Activated CD8-positive, alpha-beta memory T cell treated with anti-CD3 and anti-CD28 coated beads, Interleukin-2, amount 50 U/mL, for 4 hours (primary cell): ENCODE results near the gene UBASH3A.
A peak's percentile ranks its signal among the peaks of the same experiment; 100 is the strongest.

Source experiments
- DNase-seq: peaks from one replicate; pipeline ENCODE4 v3.0.0-alpha.2; 2020

The UBASH3A gene

GRCh38 chr21:42374864-42375499 is 28.7 kb upstream of the UBASH3A start:
- no peak for DNase-seq

GRCh38 chr21:42375506-42375905 is 28.2 kb upstream of the UBASH3A start:
- DNase-seq: no peak

- DNase-seq: no peak
Measured at GRCh38 chr21:42375966-42376337, 27.8 kb upstream of the UBASH3A start.

GRCh38 chr21:42376338-42376982 is 27.2 kb upstream of the UBASH3A start:
- DNase-seq: no peak

- no peak for DNase-seq
Measured at GRCh38 chr21:42377211-42377950, 26.3 kb upstream of the UBASH3A start.

- DNase-seq: no peak
Measured at GRCh38 chr21:42377951-42378340, 25.8 kb upstream of the UBASH3A start.

- no peak for DNase-seq
Measured at GRCh38 chr21:42378418-42378817, 25.3 kb upstream of the UBASH3A start.

DNA sequence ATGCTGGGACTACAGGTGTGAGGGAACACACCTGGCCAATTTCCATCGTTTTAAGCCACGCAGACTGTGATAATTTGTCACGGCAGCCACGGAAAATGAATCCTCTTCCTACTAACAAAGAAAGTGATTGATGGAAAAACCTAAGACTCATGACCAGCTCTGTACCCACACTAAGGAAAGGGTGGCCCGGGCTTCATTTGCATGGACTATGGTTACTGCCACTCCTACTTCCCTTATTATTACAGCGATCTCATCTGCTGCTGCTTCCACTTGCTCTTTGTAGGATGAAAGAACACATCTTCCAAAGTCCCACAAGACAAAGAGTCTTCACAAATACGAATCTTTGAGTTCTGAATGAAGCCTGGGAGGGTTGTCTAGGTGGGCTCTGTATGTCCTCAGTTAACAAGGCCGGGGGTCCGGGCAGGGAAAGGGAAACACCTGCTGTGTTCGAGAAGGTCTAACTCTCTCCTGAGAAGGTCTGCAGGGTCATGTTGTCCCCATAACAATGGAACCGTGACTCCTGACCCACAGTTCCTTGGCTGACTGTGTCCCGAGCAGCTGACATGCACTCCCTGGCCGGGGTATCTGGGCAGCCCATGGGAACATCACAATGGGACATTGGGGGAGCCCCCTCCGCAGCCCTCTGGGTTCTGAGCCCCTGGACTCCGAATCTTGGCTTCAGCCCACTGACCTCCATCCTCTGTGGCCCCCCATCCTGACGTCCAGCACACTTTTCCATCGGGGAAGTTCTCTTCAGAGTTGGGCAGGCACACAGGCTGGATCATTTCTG is 24.1 kb upstream of the UBASH3A start:
- no peak for DNase-seq

GRCh38 chr21:42381347-42381984 is 22.2 kb upstream of the UBASH3A start:
- peak; percentile 55 for DNase-seq

GRCh38 chr21:42382915-42383314 is 20.8 kb upstream of the UBASH3A start:
- no peak for DNase-seq

DNA sequence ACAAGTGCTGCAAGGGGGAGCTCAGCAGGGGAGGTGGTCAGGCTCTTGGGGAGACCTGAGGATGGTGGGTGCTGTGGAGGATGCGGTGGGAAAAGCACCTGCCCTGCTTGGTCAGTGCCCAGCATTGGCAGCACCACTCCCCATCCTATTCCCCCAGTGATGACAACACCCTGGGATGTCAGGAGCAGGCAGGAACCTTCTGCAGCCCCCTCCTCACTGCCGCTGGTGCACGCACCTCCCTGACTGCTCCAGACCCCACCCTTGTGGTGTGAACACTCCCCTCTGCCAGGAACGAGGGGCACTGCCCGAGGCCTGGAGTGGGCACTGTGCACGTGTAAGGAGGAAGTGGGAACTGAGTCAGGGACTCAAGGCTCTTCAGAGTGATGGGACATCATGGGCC is 20.4 kb upstream of the UBASH3A start:
- no peak for DNase-seq

- DNase-seq: no peak
Measured at GRCh38 chr21:42384156-42384945, 19.4 kb upstream of the UBASH3A start.

DNA sequence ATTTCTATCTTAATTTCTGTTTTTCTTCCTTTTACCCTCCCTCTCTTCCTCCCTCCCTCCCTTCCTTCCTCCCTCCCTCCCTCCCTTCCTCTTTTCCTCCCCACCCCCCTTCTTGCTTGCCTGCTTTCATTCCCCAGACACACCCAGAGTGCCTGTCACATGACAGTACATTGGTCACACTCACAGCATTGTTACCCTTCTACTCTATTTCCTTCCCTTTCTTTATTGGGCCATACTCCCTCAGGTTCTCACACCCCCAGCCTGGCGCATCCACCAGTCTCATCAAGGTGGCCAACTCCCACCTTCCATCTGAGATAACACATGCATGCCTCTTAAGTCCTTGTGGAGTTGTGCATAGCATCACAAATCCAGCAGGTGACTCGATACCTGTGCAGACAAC is 18.7 kb upstream of the UBASH3A start:
- no peak for DNase-seq

GRCh38 chr21:42385619-42386018 is 18.1 kb upstream of the UBASH3A start:
- no peak for DNase-seq

DNA sequence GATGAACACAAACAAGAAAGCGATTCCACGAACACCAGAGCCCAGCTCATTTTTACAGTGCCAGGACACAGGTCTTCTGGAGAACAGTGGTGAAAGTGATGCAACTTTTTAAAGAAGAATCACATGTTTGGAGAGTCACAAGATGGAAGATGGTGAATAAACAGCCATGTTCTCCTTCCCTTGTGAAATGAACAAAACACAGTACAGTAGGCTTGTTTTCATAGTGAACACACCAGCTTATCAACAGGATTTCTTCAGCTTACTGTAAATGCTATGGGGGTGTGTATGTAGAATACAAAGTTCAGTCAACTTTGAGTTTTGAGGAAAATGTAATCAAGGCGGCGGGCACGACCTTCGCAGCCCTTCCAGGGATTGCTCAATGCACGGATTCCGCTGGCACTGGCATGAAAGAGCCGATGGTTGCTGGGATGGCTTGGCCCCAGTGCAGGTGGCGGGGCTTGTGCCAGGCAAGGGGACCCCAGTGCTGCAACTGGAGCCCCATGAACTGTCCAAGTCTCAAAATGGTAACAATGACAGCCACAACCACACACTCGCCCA is 17.6 kb upstream of the UBASH3A start:
- DNase-seq: no peak

GRCh38 chr21:42387164-42387563 is 16.5 kb upstream of the UBASH3A start:
- DNase-seq: no peak

GRCh38 chr21:42387843-42388340 is 15.8 kb upstream of the UBASH3A start:
- no peak for DNase-seq

GRCh38 chr21:42388740-42389448 is 14.8 kb upstream of the UBASH3A start:
- DNase-seq: no peak

GRCh38 chr21:42389449-42389835 is 14.3 kb upstream of the UBASH3A start:
- DNase-seq: no peak

DNA sequence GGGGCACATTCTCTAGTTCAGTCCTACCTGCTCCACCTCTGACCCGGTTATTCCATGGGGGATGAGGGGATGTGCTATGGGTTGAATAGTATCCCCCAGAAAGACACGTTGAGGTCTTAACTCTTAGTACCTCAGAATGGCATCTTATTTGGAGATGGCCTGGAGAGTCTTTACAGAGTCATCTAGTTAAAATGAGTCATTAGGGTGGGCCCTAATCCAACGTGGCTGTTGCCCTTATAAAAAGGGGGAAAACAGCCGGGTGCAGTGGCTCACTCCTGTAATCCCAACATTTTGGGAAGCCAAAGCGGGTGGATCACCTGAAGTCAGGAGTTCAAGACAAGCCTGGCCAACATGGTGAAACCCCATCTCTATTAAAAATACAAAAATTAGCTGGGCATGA is 13.5 kb upstream of the UBASH3A start:
- no peak for DNase-seq

GRCh38 chr21:42390696-42391095 is 13.0 kb upstream of the UBASH3A start:
- DNase-seq: no peak
